T-helper 1 cell treated with Interleukin-12 subunit alpha and Interleukin-12 subunit beta and Interleukin-4 antibody, amounts not matched to agents 30 μg/mL and 1 μg/mL, for 36 hours (primary cell): ENCODE results near the gene ASAP2.

Experiments used
- H3K27ac Mint-ChIP-seq: one replicate; pipeline ENCODE4 v1.8.0; 2021; ENCODE audit warnings: mild to moderate bottlenecking, mixed read lengths
- H3K27me3 Mint-ChIP-seq: one replicate; pipeline ENCODE4 v1.8.0; 2021; ENCODE audit warnings: low read depth, mixed read lengths
- H3K36me3 Mint-ChIP-seq: one replicate; pipeline ENCODE4 v1.8.0; 2021; ENCODE audit warnings: low read depth, mixed read lengths
- H3K4me1 Mint-ChIP-seq: one replicate; pipeline ENCODE4 v1.8.0; 2021; ENCODE audit warnings: low read depth, mixed read lengths
- H3K4me3 Mint-ChIP-seq: one replicate; pipeline ENCODE4 v1.8.0; 2021; ENCODE audit warnings: mild to moderate bottlenecking, moderate library complexity, mixed read lengths
- H3K9me3 Mint-ChIP-seq: one replicate; pipeline ENCODE4 v1.8.0; 2021; ENCODE audit warnings: mixed read lengths

ASAP2 gene

DNA sequence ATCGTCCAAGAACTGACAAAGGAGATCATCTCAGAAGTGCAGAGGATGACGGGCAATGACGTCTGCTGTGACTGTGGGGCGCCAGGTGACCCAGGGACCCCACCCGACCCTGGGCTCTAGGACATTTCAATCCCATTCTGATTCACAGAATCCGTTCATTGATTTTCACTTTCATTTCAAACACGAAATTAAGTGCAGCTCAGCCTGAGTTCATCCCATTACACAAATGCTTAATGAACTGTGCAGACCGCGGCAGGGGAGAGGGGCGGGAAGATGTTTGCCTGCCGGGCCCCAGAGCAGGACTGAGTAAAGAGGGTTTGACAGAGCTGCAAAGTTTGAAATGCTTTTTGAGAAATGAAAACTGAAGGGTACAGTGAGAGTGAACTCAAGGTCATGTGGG, 149.6 kb downstream of the ASAP2 start:
- peaks cover 50% of the 10 kb centered on the region for H3K27me3 Mint-ChIP-seq
- H3K4me1 Mint-ChIP-seq = no peaks in the 10 kb centered on the region
- no peak overlapping the region for H3K4me3 Mint-ChIP-seq
- H3K27ac Mint-ChIP-seq = no peak overlapping the region
- H3K9me3 Mint-ChIP-seq = no peaks in the 10 kb centered on the region
- no peaks in the 10 kb centered on the region for H3K36me3 Mint-ChIP-seq

- no peak overlapping the region for H3K27ac Mint-ChIP-seq
- no peaks in the 10 kb centered on the region for H3K4me1 Mint-ChIP-seq
- peaks cover 64% of the 10 kb centered on the region for H3K27me3 Mint-ChIP-seq
- no peaks in the 10 kb centered on the region for H3K36me3 Mint-ChIP-seq
- H3K4me3 Mint-ChIP-seq = no peak overlapping the region
- H3K9me3 Mint-ChIP-seq = no peaks in the 10 kb centered on the region
Observed at GRCh38 chr2:9358846-9359245, 152.2 kb downstream of the ASAP2 start.

DNA sequence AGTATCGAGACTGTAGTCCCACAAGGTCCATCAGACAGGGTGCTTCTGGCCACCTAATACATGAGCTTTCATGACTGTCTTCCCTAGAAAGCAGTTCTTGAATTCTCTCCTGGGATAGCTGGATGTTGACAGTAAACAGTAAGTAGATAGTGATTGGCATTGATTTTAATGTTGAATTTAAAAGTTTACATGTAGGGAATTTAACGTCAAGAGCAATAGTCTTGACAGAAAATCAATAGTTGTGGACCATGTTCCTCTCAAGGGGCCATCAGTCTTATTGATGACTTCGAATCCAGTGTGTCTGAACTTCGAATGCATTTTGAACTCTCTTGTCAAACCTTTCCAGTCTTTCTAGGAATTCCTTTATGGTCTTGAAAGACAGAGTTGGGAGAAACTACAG, 152.9 kb downstream of the ASAP2 start:
- H3K4me1 Mint-ChIP-seq = no peaks in the 10 kb centered on the region
- no peaks in the 10 kb centered on the region for H3K9me3 Mint-ChIP-seq
- no peaks in the 10 kb centered on the region for H3K36me3 Mint-ChIP-seq
- H3K27ac Mint-ChIP-seq = no peak overlapping the region
- no peak overlapping the region for H3K4me3 Mint-ChIP-seq
- peaks cover 64% of the 10 kb centered on the region for H3K27me3 Mint-ChIP-seq

DNA sequence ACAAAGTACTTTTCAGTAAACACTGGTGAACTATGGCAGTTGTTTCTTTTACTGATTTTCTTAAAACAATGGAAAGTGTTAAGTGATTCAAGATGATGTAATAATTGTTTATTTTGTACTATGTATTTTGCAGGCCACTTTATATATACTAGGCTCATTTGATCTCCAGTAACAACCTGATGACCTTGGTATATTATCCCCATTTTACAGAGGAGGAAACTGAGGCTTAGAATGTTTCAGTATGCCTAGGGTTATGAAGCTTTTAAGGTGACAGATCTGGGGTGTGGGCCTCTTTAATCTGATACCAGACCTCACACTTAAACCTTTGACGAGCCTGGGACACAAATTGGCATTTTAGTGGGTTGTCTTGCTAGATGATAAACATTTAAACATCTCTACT, 153.5 kb downstream of the ASAP2 start:
- no peaks in the 10 kb centered on the region for H3K9me3 Mint-ChIP-seq
- no peak overlapping the region for H3K4me3 Mint-ChIP-seq
- no peak overlapping the region for H3K27ac Mint-ChIP-seq
- no peaks in the 10 kb centered on the region for H3K4me1 Mint-ChIP-seq
- H3K27me3 Mint-ChIP-seq = peaks cover 64% of the 10 kb centered on the region
- H3K36me3 Mint-ChIP-seq = no peaks in the 10 kb centered on the region

DNA sequence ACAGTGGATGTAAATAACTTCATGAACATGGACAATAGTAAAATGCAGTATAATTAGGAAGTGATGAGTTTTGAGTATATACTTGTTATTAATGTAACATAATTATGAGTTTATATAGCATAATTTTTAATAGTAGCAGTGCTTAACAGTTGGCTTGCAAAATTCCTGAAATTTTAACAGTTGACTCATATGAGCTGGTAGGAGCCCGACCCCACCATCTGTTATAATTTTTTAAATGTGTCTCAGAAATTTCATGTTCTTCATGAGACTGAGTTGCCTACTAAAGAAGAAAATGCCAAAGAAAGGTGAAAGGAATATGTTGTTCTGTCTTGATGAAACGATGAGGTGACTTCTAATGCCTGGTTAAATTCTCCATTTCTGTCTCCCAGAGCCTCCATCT, 154.1 kb downstream of the ASAP2 start:
- Mint-ChIP-seq H3K9me3 (no peaks in the 10 kb centered on the region), H3K27ac (no peak overlapping the region), H3K27me3 (peaks cover 65% of the 10 kb centered on the region), H3K4me3 (no peak overlapping the region), H3K36me3 (no peaks in the 10 kb centered on the region), H3K4me1 (no peaks in the 10 kb centered on the region)

GRCh38 chr2:9364373-9364772, 157.8 kb downstream of the ASAP2 start:
- Mint-ChIP-seq H3K27ac (no peak overlapping the region), H3K9me3 (no peaks in the 10 kb centered on the region), H3K27me3 (peaks cover 38% of the 10 kb centered on the region), H3K36me3 (no peaks in the 10 kb centered on the region), H3K4me1 (no peaks in the 10 kb centered on the region), H3K4me3 (no peak overlapping the region)

DNA sequence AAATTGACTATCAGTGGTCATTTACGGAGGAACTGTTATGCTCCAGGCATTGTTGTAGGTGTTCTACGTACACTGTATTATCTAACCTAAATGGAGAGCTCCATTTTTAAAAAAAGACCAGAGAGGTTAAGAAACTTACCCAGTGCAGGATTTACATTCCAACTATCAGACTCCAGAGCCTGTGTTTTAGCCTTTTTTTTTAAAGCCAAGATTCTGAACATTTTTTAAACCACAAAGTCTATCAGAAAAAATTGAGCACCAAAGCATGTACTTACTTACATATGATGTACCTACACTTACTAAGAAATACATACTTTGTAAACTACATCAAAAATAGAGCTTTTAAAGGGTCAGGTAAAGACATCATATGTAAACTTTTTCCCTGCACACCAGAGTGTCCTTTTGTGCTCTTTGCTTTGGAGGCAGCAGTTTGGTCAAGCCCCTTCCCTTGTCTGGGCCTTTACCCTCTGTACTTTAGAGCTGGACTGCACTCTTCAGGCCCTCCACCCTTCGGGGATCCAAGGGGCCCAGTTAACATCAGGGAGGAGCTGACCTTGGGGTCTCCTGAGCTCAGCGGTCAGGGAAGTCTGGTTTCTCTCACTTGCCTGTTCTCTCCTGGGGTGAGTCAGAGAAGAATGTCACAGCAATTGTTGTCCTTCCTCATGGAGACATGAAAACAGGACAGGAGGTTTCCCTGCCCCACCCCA, 158.3 kb downstream of the ASAP2 start:
- no peak overlapping the region for H3K27ac Mint-ChIP-seq
- H3K4me3 Mint-ChIP-seq = no peak overlapping the region
- peaks cover 35% of the 10 kb centered on the region for H3K27me3 Mint-ChIP-seq
- H3K4me1 Mint-ChIP-seq = no peaks in the 10 kb centered on the region
- H3K9me3 Mint-ChIP-seq = no peaks in the 10 kb centered on the region
- H3K36me3 Mint-ChIP-seq = no peaks in the 10 kb centered on the region

DNA sequence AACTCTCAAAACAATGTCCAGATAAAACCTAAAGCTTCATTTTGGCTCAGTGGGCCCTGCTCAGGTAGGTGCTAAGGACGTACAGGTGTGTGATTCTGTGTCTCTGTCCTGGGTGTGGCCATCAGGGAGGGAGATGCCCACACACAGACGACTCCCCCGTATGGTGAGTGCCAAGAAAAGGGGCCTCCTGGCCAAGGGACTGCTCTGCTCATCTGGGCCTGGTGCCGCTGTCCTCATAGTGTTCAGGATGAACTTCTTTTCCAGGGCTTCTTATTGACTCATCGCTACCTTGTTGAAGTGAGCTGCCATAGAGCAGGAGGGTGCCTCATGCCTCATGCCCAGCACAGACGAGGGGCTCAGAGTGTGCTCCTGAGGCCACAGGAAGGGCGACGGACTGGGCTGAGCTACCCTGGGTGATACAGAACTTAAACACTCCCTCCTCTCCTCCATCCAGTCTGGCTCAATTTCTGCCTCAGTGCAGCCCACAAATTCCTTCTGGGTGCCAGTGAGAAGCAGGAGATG, 158.9 kb downstream of the ASAP2 start:
- Mint-ChIP-seq H3K36me3 (no peaks in the 10 kb centered on the region), H3K9me3 (no peaks in the 10 kb centered on the region), H3K27ac (no peak overlapping the region), H3K4me1 (no peaks in the 10 kb centered on the region), H3K4me3 (no peak overlapping the region), H3K27me3 (peaks cover 30% of the 10 kb centered on the region)

DNA sequence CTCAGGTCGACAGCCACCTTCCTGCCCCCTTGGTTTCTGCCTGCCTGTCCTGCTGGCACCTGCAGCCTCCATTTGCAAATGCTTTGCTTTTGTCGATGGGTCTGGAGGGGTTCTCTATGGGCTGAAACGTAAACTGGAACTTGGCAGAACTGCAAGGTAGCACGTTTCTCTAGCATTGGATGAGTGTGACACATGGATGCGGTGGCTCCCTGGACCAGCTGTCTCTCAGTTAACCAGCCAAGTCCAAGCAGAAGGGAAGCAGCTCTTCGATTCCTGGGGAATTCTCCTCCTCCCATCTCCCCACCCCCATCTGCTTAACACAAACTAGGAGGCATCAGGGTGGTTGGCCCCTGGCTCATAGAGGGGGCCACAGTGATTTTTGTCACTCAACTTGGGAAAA, 159.4 kb downstream of the ASAP2 start:
- H3K27ac Mint-ChIP-seq = no peak overlapping the region
- H3K9me3 Mint-ChIP-seq = no peaks in the 10 kb centered on the region
- no peaks in the 10 kb centered on the region for H3K36me3 Mint-ChIP-seq
- H3K4me1 Mint-ChIP-seq = no peaks in the 10 kb centered on the region
- H3K27me3 Mint-ChIP-seq = peaks cover 29% of the 10 kb centered on the region
- no peak overlapping the region for H3K4me3 Mint-ChIP-seq

DNA sequence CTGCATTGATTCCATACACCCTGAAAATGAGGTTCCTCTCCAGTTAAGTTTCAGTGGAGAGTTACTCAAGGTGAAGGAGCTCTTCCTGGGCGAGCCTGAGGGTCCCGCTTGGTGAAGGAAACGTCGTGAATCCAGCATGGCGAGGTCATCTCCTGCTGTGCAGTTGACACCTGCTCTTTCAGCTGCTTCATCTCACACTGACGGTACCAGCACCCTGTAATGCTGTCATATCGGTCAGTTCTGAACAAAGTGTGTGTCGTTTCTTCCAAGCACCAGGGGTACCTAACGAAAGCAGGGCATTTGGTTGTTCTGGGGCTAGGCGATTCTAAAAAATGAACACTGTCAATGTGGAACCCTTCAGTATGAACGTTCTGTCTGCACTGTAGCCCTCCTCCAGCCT, 164.1 kb downstream of the ASAP2 start:
- H3K4me1 Mint-ChIP-seq = no peaks in the 10 kb centered on the region
- no peaks in the 10 kb centered on the region for H3K9me3 Mint-ChIP-seq
- H3K36me3 Mint-ChIP-seq = no peaks in the 10 kb centered on the region
- H3K27me3 Mint-ChIP-seq = peaks cover under 1% of the 10 kb centered on the region
- H3K27ac Mint-ChIP-seq = no peak overlapping the region
- no peak overlapping the region for H3K4me3 Mint-ChIP-seq

DNA sequence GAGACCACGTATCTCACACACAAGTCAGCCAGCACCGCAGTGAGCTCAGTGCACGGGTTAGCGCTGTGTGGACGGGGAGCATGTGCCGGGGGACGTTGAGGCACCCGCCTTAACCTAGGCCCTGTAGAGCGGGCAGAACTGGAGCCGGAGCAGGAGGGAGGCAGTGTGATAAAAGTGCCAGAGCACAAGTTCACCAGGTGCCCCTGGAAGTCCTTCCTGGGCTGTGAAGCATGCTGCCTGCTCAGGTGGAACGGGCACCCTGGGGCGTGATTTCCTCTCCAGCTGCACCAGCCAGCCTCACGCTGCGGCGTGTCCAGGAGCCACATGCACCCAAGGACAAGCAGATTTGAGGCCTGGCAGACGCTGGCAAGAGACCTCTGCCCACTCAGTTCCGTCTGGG, 166.4 kb downstream of the ASAP2 start:
- Mint-ChIP-seq H3K4me3 (no peak overlapping the region), H3K4me1 (no peaks in the 10 kb centered on the region), H3K9me3 (no peaks in the 10 kb centered on the region), H3K27ac (no peak overlapping the region), H3K36me3 (no peaks in the 10 kb centered on the region), H3K27me3 (peaks cover 3% of the 10 kb centered on the region)

DNA sequence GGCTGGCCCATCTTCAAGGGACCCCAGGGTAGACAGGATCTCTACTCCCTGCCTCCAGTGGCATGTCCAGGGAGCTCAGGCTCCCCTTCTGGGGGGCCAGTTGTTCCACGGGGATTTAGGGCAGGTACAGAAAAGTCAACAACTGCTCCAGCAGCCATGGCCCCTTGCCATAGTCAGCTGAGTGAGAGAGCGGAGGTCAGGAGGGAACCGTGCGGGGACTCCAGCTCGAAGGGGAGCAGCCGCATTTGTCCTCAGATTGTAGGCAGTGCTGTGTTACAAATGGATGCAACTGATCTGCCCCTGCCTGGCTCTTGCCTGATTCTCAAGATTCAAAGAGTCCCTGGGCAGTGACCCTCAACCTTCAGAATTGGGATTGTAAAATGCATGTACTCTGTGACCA, 166.9 kb downstream of the ASAP2 start:
- H3K36me3 Mint-ChIP-seq = no peaks in the 10 kb centered on the region
- no peaks in the 10 kb centered on the region for H3K9me3 Mint-ChIP-seq
- no peaks in the 10 kb centered on the region for H3K4me1 Mint-ChIP-seq
- no peak overlapping the region for H3K27ac Mint-ChIP-seq
- no peak overlapping the region for H3K4me3 Mint-ChIP-seq
- H3K27me3 Mint-ChIP-seq = peaks cover 3% of the 10 kb centered on the region

DNA sequence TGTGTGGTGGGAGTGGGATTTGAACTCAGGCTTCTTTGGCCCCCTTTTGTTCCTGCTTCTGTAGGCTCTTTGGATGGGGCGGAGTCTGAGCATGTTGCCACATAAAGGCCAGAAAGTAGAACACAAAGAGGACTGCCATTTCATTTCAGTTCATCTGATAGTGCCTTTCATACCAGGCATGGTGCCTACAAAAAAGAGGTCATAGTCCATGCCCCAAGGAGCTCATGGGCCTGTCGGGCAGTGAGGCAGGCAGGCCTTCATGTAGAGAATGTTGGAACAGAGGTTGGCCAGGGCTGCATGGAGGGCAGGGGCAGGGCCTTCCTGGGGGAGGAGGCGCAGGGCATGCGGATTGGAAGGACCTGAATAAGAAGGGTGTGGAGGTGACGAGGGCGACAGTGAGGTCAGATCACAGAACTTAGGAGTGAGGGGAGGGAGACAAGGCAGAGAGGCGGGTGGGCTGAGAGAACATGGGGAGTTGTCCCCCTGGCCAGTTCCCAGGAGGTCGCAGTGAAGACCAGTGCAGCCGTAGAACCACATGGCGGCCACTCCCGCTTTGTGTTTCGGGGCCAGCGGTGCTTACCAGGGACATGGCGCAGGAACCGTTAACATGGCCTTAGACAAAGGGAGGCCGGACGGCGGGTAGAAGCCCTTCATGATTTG, 167.6 kb downstream of the ASAP2 start:
- Mint-ChIP-seq H3K9me3 (no peaks in the 10 kb centered on the region), H3K27ac (no peak overlapping the region), H3K36me3 (no peaks in the 10 kb centered on the region)

DNA sequence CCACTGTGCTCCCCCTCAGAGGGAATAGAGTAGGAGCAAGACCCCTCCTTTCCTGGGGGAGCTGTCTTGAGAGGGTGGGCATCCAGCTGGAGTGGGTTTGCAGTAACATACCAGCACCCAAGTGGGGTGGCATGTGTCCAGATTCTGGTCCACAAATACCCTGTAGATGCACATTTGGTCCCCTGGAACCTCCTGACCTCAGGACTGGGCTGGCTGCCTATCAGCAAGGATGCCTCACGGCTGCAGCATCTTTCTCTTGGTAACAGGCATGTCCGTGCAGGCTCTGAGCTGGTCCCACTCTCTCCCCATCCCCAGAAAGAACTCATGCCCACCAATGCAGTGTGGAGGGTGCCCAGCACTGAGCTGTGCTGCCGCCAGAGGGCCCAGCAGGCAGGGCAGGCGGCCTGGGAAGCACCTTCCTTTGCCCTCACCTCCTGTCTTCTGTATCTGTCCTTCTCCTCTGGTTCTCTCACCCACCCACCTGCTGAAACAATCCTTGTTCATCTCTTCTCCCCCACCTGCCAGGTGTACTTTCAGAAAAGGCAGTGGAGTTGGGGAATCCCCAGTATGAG, 169.3 kb downstream of the ASAP2 start:
- Mint-ChIP-seq H3K9me3 (no peaks in the 10 kb centered on the region), H3K36me3 (no peaks in the 10 kb centered on the region), H3K4me1 (no peaks in the 10 kb centered on the region), H3K27me3 (peaks cover 3% of the 10 kb centered on the region), H3K27ac (no peak overlapping the region), H3K4me3 (no peak overlapping the region)

More for the DNA sequence above, 167.6 kb downstream of the ASAP2 start:
- Mint-ChIP-seq H3K27me3 (peaks cover 3% of the 10 kb centered on the region), H3K4me1 (no peaks in the 10 kb centered on the region), H3K4me3 (no peak overlapping the region)

DNA sequence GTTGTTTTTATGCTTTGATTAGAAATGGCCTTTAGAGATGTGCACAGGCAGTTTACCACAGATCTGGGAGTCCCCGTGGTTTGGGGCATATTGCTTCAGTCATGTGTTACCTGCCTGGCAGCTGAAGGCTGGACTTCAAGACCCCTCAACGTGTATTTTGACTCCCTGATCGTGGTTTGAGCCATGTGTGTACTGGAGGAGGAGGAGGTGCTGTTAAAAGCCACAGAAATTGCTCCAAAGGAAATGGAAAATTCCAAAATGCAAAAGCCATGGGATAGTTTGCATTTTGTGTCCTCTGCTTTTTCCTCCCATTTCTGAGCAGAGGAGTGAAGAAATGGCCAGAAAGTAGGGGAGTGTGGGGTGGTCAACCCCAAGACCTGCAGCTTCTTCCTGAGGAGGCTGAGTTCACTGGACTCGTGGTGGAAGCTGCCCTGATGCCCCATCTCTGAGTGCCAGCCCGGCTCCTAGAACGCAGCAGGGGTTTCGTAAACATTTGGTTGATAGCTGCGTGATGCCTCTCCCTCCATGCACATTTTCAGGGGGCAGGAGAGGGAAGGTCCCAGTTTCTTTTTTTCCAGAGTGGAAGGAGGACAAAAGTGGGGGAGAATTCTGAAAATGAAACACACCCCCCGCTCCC, 171.0 kb downstream of the ASAP2 start:
- no peaks in the 10 kb centered on the region for H3K4me1 Mint-ChIP-seq

More for the DNA sequence above, 171.0 kb downstream of the ASAP2 start:
- no peaks in the 10 kb centered on the region for H3K9me3 Mint-ChIP-seq
- H3K27me3 Mint-ChIP-seq = peaks cover 3% of the 10 kb centered on the region
- no peak overlapping the region for H3K27ac Mint-ChIP-seq
- no peak overlapping the region for H3K4me3 Mint-ChIP-seq
- H3K36me3 Mint-ChIP-seq = no peaks in the 10 kb centered on the region
